ENCODE data around the gene DIPK2A. TPM values are rescaled to one million over a fixed set of nuclear protein-coding genes. Genes with fewer than 3 reads are reported as not detected.

DIPK2A gene, protein sequence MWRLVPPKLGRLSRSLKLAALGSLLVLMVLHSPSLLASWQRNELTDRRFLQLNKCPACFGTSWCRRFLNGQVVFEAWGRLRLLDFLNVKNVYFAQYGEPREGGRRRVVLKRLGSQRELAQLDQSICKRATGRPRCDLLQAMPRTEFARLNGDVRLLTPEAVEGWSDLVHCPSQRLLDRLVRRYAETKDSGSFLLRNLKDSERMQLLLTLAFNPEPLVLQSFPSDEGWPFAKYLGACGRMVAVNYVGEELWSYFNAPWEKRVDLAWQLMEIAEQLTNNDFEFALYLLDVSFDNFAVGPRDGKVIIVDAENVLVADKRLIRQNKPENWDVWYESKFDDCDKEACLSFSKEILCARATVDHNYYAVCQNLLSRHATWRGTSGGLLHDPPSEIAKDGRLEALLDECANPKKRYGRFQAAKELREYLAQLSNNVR
- 100 to 1,000 TPM in 1 of 5 donors, 10 to 100 TPM in 4; 18.7 to 142 (median 24.3) TPM for total RNA-seq
- polyA plus RNA-seq = 1 to 10 TPM; 3.9 to 8.5 (median 4.0) TPM
- long read RNA-seq, donor 1, full-length matches to known transcripts = 6 of 6 reads
- long read RNA-seq, donor 1, partial matches to known transcripts = 0 of 6 reads
- long read RNA-seq, donor 1, other reads (novel, unspliced or antisense) = 0 of 6 reads
- long read RNA-seq, donor 2, full-length matches to known transcripts = 6 of 6 reads
- long read RNA-seq, donor 2, partial matches to known transcripts = 0 of 6 reads
- long read RNA-seq, donor 2, other reads (novel, unspliced or antisense) = 0 of 6 reads
- long read RNA-seq, donor 3, full-length matches to known transcripts = 5 of 5 reads
- long read RNA-seq, donor 3, partial matches to known transcripts = 0 of 5 reads
- long read RNA-seq, donor 3, other reads (novel, unspliced or antisense) = 0 of 5 reads
- long read RNA-seq, donor 4, full-length matches to known transcripts = 1 of 1 reads
- long read RNA-seq, donor 4, partial matches to known transcripts = 0 of 1 reads
- long read RNA-seq, donor 4, other reads (novel, unspliced or antisense) = 0 of 1 reads
- long read RNA-seq, donor 5, full-length matches to known transcripts = 13 of 13 reads
- long read RNA-seq, donor 5, partial matches to known transcripts = 0 of 13 reads
- long read RNA-seq, donor 5, other reads (novel, unspliced or antisense) = 0 of 13 reads
- long read RNA-seq, donor 6 = 0 reads
- long read RNA-seq, donor 7, full-length matches to known transcripts = 11 of 11 reads
- long read RNA-seq, donor 7, partial matches to known transcripts = 0 of 11 reads
- long read RNA-seq, donor 7, other reads (novel, unspliced or antisense) = 0 of 11 reads
- long read RNA-seq, donor 8, full-length matches to known transcripts = 4 of 4 reads
- long read RNA-seq, donor 8, partial matches to known transcripts = 0 of 4 reads
- long read RNA-seq, donor 8, other reads (novel, unspliced or antisense) = 0 of 4 reads
- long read RNA-seq, donor 9, full-length matches to known transcripts = 5 of 5 reads
- long read RNA-seq, donor 9, partial matches to known transcripts = 0 of 5 reads
- long read RNA-seq, donor 9, other reads (novel, unspliced or antisense) = 0 of 5 reads
- long read RNA-seq, donor 10, full-length matches to known transcripts = 6 of 6 reads
- long read RNA-seq, donor 10, partial matches to known transcripts = 0 of 6 reads
- long read RNA-seq, donor 10, other reads (novel, unspliced or antisense) = 0 of 6 reads

DNA sequence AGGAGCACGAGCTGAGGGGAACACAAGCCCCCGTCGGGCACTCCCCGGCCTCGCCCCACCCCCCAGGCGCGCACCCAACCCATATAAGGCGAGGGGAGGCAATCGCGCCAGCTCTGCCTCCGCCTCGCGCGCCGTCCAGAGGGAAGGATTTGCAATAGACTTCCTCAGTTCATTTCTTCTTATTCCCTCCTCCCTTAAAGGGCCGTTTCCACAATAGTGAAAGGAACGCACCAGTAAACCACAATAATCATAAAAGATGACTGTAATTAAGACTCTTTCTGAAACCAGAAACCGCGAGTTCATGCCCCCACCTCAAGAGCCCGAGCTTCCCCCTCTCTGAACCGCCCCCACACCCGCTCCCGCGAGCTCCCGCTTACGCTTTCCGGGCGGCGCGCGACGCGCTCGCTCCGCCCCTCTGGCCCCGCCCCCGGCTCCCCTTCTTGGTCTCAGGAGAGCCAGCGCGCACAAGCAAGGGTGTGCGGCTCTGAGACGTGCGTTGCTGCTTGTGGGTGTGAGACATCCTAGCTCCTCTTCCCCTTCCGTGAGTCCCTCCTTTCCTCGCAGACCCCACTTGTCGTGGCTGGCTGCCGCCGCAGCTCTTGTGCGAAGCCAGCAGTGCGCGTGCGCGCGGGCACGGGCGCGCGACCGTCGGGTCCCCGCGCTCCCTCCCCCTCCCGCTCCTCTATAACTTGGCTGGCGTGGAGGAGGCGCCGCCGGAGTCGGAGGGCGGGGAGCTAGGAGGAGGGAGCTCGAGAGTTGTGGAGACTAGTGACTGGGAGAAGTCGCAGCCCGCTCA is at the start of gene DIPK2A:
DIPK2A (plus strand) TSS at position 465 of the 796 bp plus-strand sequence. CDS start 510 bp downstream, outside the sequence.
- no peaks in the 10 kb centered on the region for H3K36me3 ChIP-seq
- DNase-seq = peak; percentile 95 to 98
- H3K9me3 ChIP-seq = no peaks in the 10 kb centered on the region
- no peaks in the 10 kb centered on the region for H3K27me3 ChIP-seq
- 0 to 1% (median 1%) methylated on average over 35 to 71 of the region's 71 CpGs for WGBS, 5 donors
- H3K4me3 ChIP-seq = peak within 1 kb of the TSS; percentile 60 to 97 (median 87)
- TF ChIP-seq POLR2AphosphoS5 (IDR thresholded peaks at IDR 0.05) (peak; percentile 98 to 100 (median 98)), EP300 (IDR thresholded peaks at IDR 0.05) (no peak), POLR2A (IDR thresholded peaks at IDR 0.05) (peak in 2 of 4 donors; percentile 63 to 83)
- TF ChIP-seq, protein P1, sequence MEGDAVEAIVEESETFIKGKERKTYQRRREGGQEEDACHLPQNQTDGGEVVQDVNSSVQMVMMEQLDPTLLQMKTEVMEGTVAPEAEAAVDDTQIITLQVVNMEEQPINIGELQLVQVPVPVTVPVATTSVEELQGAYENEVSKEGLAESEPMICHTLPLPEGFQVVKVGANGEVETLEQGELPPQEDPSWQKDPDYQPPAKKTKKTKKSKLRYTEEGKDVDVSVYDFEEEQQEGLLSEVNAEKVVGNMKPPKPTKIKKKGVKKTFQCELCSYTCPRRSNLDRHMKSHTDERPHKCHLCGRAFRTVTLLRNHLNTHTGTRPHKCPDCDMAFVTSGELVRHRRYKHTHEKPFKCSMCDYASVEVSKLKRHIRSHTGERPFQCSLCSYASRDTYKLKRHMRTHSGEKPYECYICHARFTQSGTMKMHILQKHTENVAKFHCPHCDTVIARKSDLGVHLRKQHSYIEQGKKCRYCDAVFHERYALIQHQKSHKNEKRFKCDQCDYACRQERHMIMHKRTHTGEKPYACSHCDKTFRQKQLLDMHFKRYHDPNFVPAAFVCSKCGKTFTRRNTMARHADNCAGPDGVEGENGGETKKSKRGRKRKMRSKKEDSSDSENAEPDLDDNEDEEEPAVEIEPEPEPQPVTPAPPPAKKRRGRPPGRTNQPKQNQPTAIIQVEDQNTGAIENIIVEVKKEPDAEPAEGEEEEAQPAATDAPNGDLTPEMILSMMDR (IDR thresholded peaks at IDR 0.05) = no peak
- peak within 1 kb of the TSS; percentile 89 to 99 (median 95) for H3K27ac ChIP-seq
- intact Hi-C loops (cut with DNase I; ENCODE audit: low total_unique reads) = no loop called here
- peaks cover 4 to 41% (median 29%) of the 10 kb centered on the region in 4 donors for H3K4me1 ChIP-seq

DNA sequence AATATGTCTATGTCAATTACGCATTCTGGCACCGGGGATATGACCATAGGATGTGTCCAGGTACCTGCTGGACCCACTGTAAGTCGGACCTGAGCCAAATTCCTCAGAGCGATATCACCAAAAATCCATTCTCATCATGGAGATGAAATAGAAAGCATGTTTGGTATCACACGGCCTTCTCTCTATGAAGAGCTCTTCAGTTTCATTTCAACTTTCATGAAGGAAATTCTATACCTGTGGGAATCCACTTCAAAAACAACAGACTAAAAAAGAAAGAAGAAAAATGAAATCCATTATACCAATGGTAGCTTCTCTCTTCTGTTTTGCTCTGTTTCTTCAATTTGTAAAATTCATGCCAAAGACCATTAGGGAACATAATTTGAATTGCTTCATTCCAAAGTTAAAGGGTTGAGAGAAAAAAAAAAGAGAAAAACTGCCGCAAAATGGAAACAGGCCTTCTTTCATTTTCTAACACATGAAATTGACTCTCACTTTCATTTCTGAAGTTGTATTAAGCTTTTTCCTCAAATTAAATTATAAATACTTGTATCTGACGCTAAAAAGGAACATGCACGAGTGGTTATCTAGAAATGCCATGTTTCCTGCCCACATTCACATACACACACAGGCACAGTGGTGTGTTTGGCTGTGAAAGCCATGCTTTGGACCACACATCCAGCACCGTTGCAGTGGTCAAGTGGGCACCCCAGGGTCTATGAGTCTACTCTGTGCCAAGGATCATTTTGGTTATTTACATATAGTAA is 46.9 kb upstream of the DIPK2A start:
- Histone ChIP-seq H3K36me3 (no peaks in the 10 kb centered on the region), H3K9me3 (no peaks in the 10 kb centered on the region), H3K4me1 (no peaks in the 10 kb centered on the region), H3K27ac (no peak overlapping the region), H3K4me3 (no peak overlapping the region), H3K27me3 (no peaks in the 10 kb centered on the region)
- WGBS, 5 donors = 82 to 89% (median 87%) methylated on average over 9 of the region's 9 CpGs
- DNase-seq = no peak
- intact Hi-C loops (cut with DNase I; ENCODE audit: low total_unique reads) = no loop called here
- TF ChIP-seq POLR2AphosphoS5 (IDR thresholded peaks at IDR 0.05) (no peak), EP300 (IDR thresholded peaks at IDR 0.05) (no peak), POLR2A (IDR thresholded peaks at IDR 0.05) (no peak)
- TF ChIP-seq, protein P1 (IDR thresholded peaks at IDR 0.05) = no peak

DNA sequence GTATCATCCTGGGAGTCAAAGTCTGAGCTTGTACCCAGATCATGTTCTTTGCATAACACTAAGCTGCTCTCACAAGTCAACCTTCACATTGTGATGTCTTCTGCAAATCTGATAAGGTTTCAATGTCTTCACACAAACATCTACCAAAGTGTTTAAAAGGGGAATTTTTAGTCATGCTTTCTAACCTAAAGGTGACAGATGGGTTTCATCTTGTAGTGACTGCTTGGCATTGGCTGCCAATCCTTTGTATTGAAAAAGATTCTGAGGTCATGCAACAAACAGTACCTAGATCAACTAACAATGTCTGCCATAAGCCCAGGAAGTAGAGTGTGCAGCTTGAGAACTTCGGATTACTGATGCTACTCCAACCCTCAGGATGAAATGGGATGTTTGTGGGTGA is 43.6 kb upstream of the DIPK2A start:
- Histone ChIP-seq H3K4me1 (no peaks in the 10 kb centered on the region), H3K36me3 (no peaks in the 10 kb centered on the region), H3K4me3 (no peak overlapping the region), H3K27me3 (no peaks in the 10 kb centered on the region), H3K9me3 (no peaks in the 10 kb centered on the region), H3K27ac (no peak overlapping the region)
- intact Hi-C loops (cut with DNase I; ENCODE audit: low total_unique reads) = no loop called here
- 79 to 91% (median 82%) methylated on average over 1 of the region's 1 CpG for WGBS, 5 donors
- no peak for TF ChIP-seq POLR2A (IDR thresholded peaks at IDR 0.05)
- TF ChIP-seq, protein P1 (IDR thresholded peaks at IDR 0.05) = no peak
- TF ChIP-seq POLR2AphosphoS5 (IDR thresholded peaks at IDR 0.05) = no peak
- no peak for TF ChIP-seq EP300 (IDR thresholded peaks at IDR 0.05)
- no peak for DNase-seq

All from stomach (tissue), 19 donors.